HepG2 (cell line): ENCODE results near the gene NET1. TPM values are rescaled to one million over a fixed set of nuclear protein-coding genes. Genes with fewer than 3 reads are reported as not detected.

ENCODE experiments used
- AFF4 ChIP-seq: sonication (generic); formaldehyde crosslinking; IDR thresholded peaks from 2 replicates; pipeline ENCODE4 v1.4.0; 2020; ENCODE audit warnings: missing genetic modification reagents
- CEBPG ChIP-seq: IDR thresholded peaks from 2 replicates; pipeline ENCODE4 v1.6.1; 2016
- CREBL2 ChIP-seq: sonication (generic); formaldehyde crosslinking; IDR thresholded peaks from 2 replicates; pipeline ENCODE4 v1.8.1; 2023; ENCODE audit warnings: missing genetic modification reagents, mild to moderate bottlenecking, borderline replicate concordance
- SRY ChIP-seq: sonication (generic); formaldehyde crosslinking; IDR thresholded peaks from 2 replicates; pipeline ENCODE4 v1.8.0; 2022; ENCODE audit warnings: mild to moderate bottlenecking, missing genetic modification reagents
- ZFP37 ChIP-seq: sonication (generic); formaldehyde crosslinking; IDR thresholded peaks from 2 replicates; pipeline ENCODE4 v1.4.0; 2020; ENCODE audit warnings: missing genetic modification reagents, borderline replicate concordance
- ZIK1 ChIP-seq: sonication (generic); formaldehyde crosslinking; IDR thresholded peaks from 2 replicates; pipeline ENCODE4 v1.5.0; 2020; ENCODE audit warnings: mild to moderate bottlenecking, low read depth, missing genetic modification reagents, borderline replicate concordance
- ZNF326 ChIP-seq: sonication (generic); formaldehyde crosslinking; IDR thresholded peaks from 2 replicates; pipeline ENCODE4 v1.4.0; 2020; ENCODE audit warnings: missing genetic modification reagents, borderline replicate concordance
- ZNF850 ChIP-seq: sonication (generic); formaldehyde crosslinking; conservative IDR thresholded peaks from 2 replicates; pipeline ENCODE4 v1.9.0; 2021; ENCODE audit warnings: mild to moderate bottlenecking, missing genetic modification reagents
- ZSCAN31 ChIP-seq: sonication (generic); formaldehyde crosslinking; IDR thresholded peaks from 2 replicates; pipeline ENCODE4 v1.5.0; 2020; ENCODE audit warnings: low read depth, mild to moderate bottlenecking, missing genetic modification reagents
- polyA plus RNA-seq, 8 experiments: library from polyadenylated mRNA; depleted of rRNA in 3 of 8; stranded (reverse) in 7 of 8; unstranded in 1 of 8; fragments of >200 nt; fragmentation: Illumina TruSeq in 4 of 8; extraction: Trizol in 4 of 8; gene quantifications; 2 replicates each; pipeline versions ENCODE4 v1.2.1 to v1.2.3, GENCODE V29; 2011 to 2016; ENCODE audit warnings: low read depth in 4 of 8, missing spikeins in 1 of 8, mixed read lengths in 1 of 8; ENCODE audit not compliant: insufficient read depth in 1 of 8
- total RNA-seq, 5 experiments: library from RNA; depleted of rRNA; stranded (reverse); fragments of >200 nt; fragmentation: Illumina TruSeq; extraction: Trizol; gene quantifications; 2 replicates each; pipeline ENCODE4 v1.2.3, GENCODE V29; 2016; ENCODE audit warnings: low read depth in 1 of 5
- TF ChIP-seq, protein P1 (sequence below): sonication (generic); formaldehyde crosslinking; IDR thresholded peaks from 2 replicates; pipeline ENCODE4 v1.5.1; 2020; ENCODE audit warnings: mild to moderate bottlenecking, missing genetic modification reagents, moderate library complexity
- TF ChIP-seq, protein P2 (sequence below): sonication (generic); formaldehyde crosslinking; IDR thresholded peaks from 2 replicates; pipeline ENCODE4 v1.5.0; 2020; ENCODE audit warnings: mild to moderate bottlenecking, missing genetic modification reagents, moderate library complexity
- TF ChIP-seq, protein P3 (sequence below): sonication (generic); formaldehyde crosslinking; IDR thresholded peaks from 2 replicates; pipeline ENCODE4 v1.5.0; 2020; ENCODE audit warnings: mild to moderate bottlenecking, low read depth, missing genetic modification reagents, borderline replicate concordance

NET1 gene
- total and polyA plus RNA-seq, 2 of the 13 experiments (the other 11 are each of a cell fraction or from before 2014, with no cell fraction given) = 48.1 to 65.8 TPM

DNA sequence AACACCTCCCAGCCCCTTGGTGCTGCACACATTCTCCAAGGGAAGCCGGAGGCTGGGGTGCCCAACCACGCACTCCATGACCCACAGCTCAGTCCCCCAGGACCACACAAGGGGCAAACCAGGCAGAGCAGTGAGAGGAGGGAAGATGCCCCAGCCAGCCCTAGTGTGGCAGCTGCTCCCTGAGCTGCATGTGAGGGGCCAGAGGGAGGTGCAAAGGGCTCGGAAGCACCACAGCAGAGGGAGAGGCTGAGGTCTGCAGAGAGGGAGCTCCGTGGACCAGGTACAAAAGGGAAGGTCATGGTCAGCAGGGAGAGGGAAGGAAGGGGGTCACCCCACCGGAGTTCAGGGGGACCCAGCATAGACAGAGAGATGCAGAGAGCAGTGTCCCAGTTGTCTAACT lies 88.6 kb downstream of the NET1 start (continued):
- TF ChIP-seq, protein P1, sequence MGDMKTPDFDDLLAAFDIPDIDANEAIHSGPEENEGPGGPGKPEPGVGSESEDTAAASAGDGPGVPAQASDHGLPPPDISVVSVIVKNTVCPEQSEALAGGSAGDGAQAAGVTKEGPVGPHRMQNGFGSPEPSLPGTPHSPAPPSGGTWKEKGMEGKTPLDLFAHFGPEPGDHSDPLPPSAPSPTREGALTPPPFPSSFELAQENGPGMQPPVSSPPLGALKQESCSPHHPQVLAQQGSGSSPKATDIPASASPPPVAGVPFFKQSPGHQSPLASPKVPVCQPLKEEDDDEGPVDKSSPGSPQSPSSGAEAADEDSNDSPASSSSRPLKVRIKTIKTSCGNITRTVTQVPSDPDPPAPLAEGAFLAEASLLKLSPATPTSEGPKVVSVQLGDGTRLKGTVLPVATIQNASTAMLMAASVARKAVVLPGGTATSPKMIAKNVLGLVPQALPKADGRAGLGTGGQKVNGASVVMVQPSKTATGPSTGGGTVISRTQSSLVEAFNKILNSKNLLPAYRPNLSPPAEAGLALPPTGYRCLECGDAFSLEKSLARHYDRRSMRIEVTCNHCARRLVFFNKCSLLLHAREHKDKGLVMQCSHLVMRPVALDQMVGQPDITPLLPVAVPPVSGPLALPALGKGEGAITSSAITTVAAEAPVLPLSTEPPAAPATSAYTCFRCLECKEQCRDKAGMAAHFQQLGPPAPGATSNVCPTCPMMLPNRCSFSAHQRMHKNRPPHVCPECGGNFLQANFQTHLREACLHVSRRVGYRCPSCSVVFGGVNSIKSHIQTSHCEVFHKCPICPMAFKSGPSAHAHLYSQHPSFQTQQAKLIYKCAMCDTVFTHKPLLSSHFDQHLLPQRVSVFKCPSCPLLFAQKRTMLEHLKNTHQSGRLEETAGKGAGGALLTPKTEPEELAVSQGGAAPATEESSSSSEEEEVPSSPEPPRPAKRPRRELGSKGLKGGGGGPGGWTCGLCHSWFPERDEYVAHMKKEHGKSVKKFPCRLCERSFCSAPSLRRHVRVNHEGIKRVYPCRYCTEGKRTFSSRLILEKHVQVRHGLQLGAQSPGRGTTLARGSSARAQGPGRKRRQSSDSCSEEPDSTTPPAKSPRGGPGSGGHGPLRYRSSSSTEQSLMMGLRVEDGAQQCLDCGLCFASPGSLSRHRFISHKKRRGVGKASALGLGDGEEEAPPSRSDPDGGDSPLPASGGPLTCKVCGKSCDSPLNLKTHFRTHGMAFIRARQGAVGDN (CRISPR knock-in tag) = peak; percentile 46
- TF ChIP-seq CEBPG (CRISPR knock-in tag) (0 out of 2 replicates have a peak, but pooled peaks have one; percentile 6), ZFP37 (no peak), ZSCAN31 (CRISPR knock-in tag) (no peak), AFF4 (CRISPR knock-in tag) (no peak), ZNF326 (CRISPR knock-in tag) (no peak), SRY (no peak), CREBL2 (CRISPR knock-in tag) (no peak), ZIK1 (CRISPR knock-in tag) (no peak), ZNF850 (CRISPR knock-in tag) (no peak)
- TF ChIP-seq, protein P2, sequence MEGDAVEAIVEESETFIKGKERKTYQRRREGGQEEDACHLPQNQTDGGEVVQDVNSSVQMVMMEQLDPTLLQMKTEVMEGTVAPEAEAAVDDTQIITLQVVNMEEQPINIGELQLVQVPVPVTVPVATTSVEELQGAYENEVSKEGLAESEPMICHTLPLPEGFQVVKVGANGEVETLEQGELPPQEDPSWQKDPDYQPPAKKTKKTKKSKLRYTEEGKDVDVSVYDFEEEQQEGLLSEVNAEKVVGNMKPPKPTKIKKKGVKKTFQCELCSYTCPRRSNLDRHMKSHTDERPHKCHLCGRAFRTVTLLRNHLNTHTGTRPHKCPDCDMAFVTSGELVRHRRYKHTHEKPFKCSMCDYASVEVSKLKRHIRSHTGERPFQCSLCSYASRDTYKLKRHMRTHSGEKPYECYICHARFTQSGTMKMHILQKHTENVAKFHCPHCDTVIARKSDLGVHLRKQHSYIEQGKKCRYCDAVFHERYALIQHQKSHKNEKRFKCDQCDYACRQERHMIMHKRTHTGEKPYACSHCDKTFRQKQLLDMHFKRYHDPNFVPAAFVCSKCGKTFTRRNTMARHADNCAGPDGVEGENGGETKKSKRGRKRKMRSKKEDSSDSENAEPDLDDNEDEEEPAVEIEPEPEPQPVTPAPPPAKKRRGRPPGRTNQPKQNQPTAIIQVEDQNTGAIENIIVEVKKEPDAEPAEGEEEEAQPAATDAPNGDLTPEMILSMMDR (CRISPR knock-in tag) = peak; percentile 42
- TF ChIP-seq, protein P3, sequence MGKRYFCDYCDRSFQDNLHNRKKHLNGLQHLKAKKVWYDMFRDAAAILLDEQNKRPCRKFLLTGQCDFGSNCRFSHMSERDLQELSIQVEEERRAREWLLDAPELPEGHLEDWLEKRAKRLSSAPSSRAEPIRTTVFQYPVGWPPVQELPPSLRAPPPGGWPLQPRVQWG (CRISPR knock-in tag) = no peak
